Caki2 (cell line): Measurements from ENCODE around the gene SDR42E2. TPM values are rescaled to one million over a fixed set of nuclear protein-coding genes. Genes with fewer than 3 reads are reported as not detected.
"Not testable (repeated sequence)": the region's sequence is repeated elsewhere in the genome, so short reads cannot be mapped to it uniquely, and the experiment has no call there.

Experiments
- DNase-seq: peaks from one replicate; pipeline ENCODE4 v3.0.0-alpha.2; 2015; ENCODE audit warnings: low read depth
- in situ Hi-C: cut with HindIII; loops from 2 replicates; pipeline ENCODE4 v1.10.0; 2016; ENCODE audit warnings: low sequenced_read_pairs, low pct_unique_long_range_greater_than_20kb, mixed read lengths
- total RNA-seq: library from RNA; depleted of rRNA; stranded (reverse); fragments of >200 nt; shearing (Covaris generic); gene quantifications from 2 replicates; pipeline ENCODE4 v1.2.3, GENCODE V29; 2014; ENCODE audit warnings: low replicate concordance

The SDR42E2 gene
- total RNA-seq, 1 experiment from 2014 or later = not detected

- in situ Hi-C loops = no loop called here
Measured at GRCh38 chr16:22204091-22204655, 41.9 kb downstream of the SDR42E2 start.

GRCh38 chr16:22205577-22206012 is 43.3 kb downstream of the SDR42E2 start:
- no peak for DNase-seq
- in situ Hi-C loops = no loop called here

More at GRCh38 chr16:22204091-22204655, 41.9 kb downstream of the SDR42E2 start:
- no peak for DNase-seq

- in situ Hi-C loops = no loop called here
- DNase-seq = peak; percentile 98
Measured at GRCh38 chr16:22206013-22206841, 43.9 kb downstream of the SDR42E2 start, which contains the start of gene EEF2K. Gene EEF2K, plus strand, starts transcription at chr16:22206278. Its CDS starts 19,452 bp downstream, at chr16:22225730.

- peak; percentile 66 for DNase-seq
- in situ Hi-C loops = no loop called here
Measured at GRCh38 chr16:22206842-22207714, 44.8 kb downstream of the SDR42E2 start.

- in situ Hi-C loops = no loop called here
Measured at GRCh38 chr16:22207715-22208360, 45.5 kb downstream of the SDR42E2 start.

GRCh38 chr16:22210285-22210684 is 48.0 kb downstream of the SDR42E2 start:
- in situ Hi-C loops = loop anchor here (10.0 kb wide), 1 partner anchor 55 kb away; no protein-coding TSS in a partner anchor
- DNase-seq = no peak

More at GRCh38 chr16:22207715-22208360, 45.5 kb downstream of the SDR42E2 start:
- DNase-seq = no peak

- in situ Hi-C loops = loop anchor here (10.0 kb wide), 1 partner anchor 54 kb away; no protein-coding TSS in a partner anchor
- DNase-seq = no peak
Measured at GRCh38 chr16:22210854-22211253, 48.5 kb downstream of the SDR42E2 start.

GRCh38 chr16:22213236-22213635 is 50.9 kb downstream of the SDR42E2 start:
- DNase-seq = no peak
- in situ Hi-C loops = loop anchor here (10.0 kb wide), 1 partner anchor 52 kb away; no protein-coding TSS in a partner anchor

GRCh38 chr16:22213801-22214200 is 51.5 kb downstream of the SDR42E2 start:
- DNase-seq = no peak
- in situ Hi-C loops = loop anchor here (10.0 kb wide), 1 partner anchor 51 kb away; no protein-coding TSS in a partner anchor

- in situ Hi-C loops = loop anchor here (10.0 kb wide), 1 partner anchor 50 kb away; no protein-coding TSS in a partner anchor
- no peak for DNase-seq
Measured at GRCh38 chr16:22214402-22214801, 52.1 kb downstream of the SDR42E2 start.

- DNase-seq = no peak
- in situ Hi-C loops = loop anchor here (10.0 kb wide), 1 partner anchor 50 kb away; no protein-coding TSS in a partner anchor
Measured at GRCh38 chr16:22214889-22215288, 52.6 kb downstream of the SDR42E2 start.

- in situ Hi-C loops = loop anchor here (10.0 kb wide), 1 partner anchor 48 kb away; no protein-coding TSS in a partner anchor
- DNase-seq = no peak
Measured at GRCh38 chr16:22216191-22216831, 54.0 kb downstream of the SDR42E2 start.

- not testable (repeated sequence) for DNase-seq
- in situ Hi-C loops = loop anchor here (10.0 kb wide), 1 partner anchor 48 kb away; no protein-coding TSS in a partner anchor
Measured at GRCh38 chr16:22216832-22217225, 54.5 kb downstream of the SDR42E2 start.

- peak; percentile 98 for DNase-seq
- in situ Hi-C loops = loop anchor here (10.0 kb wide), 1 partner anchor 47 kb away; no protein-coding TSS in a partner anchor
Measured at GRCh38 chr16:22217890-22218730, 55.8 kb downstream of the SDR42E2 start.

- in situ Hi-C loops = loop anchor here (10.0 kb wide), 1 partner anchor 45 kb away; no protein-coding TSS in a partner anchor
- no peak for DNase-seq
Measured at GRCh38 chr16:22219389-22220068, 57.2 kb downstream of the SDR42E2 start.

GRCh38 chr16:22220069-22220440 is 57.7 kb downstream of the SDR42E2 start:
- no peak for DNase-seq
- in situ Hi-C loops = no loop called here
